ENCODE measurements around the gene HTT.
"Not testable (repeated sequence)": the region's sequence is repeated elsewhere in the genome, so short reads cannot be mapped to it uniquely, and the experiment has no call there.

The HTT gene

DNA sequence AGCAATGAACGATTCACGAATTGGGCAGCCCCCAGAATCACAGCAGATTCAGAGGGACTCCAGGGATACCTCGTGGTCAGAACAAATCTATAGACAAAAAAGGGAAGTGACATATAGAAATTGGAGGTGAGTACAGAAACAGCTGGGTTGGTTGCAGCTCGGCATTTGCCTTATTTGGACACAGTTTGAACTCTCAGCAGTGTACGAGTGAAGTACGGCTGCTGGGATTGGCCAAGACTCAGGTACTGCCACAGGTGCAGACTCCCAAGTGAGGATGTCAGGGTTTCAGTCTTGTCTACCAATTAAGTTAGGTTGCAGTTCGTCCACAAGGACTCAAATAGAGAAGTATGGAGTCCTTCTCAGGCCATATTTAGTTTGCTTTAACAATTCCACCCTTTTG lies 28.3 kb upstream of the HTT start:
- no peak for DNase-seq (ENCODE audit: low read depth in 2 of 2)

DNA sequence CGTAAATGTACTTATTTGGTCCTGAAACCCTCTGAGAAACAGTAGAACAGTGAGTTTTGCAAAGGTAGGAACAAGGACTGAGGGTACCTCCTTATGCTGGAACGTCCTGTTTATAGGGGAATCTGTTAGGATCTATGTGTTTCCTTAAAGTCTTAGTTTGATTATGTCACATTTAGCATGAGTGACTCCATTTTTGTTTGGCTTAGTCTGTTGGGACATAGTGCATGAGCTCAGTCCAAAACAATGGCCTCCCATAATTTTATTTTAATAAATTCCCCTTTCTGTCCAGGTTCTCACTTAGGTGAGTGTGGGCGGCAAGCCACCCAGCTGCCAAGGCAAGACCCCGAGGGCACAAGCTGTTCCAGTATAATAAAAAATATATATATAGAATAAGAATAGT lies 27.9 kb upstream of the HTT start:
- no peak for DNase-seq (ENCODE audit: low read depth in 2 of 2)

DNA sequence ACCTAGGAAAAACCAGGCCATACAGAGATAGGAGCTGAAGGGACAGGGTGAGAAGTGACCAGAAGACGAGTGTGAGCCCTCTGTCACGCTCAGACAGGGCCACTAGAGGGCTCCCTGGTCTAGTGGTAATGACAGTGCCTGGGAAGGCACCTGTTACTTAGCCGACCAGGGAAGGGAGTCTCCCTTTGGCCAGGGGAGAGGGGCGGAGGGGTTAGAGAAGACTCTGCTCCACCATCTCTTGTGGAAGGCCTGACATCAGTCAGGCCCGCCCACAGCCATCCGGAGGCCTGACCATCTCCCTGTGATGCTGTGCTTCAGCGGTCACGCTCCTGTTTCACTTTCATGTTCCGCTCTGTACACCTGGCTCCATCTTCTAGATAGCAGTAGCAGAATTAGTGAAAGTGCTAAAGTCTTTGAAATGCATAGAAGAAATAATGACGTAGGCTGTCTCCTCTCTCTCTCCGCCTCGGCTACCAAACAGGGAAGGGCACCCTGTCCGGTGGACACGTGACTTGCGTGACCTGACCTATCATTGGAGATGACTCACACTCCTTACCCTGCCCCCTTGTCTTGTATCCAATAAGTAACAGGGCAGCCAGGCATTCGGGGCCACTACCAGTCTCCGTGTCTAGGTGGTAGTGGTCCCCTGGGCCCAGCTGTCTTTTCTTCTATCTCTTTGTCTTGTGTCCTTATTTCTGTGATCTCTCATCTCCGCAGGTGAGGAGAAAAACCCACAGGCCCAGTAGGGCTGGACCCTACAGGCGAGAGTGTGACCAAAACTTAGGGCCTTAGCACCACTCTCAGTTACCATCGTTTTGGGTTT lies 26.8 kb upstream of the HTT start:
- no peak for DNase-seq (ENCODE audit: low read depth in 2 of 2)

- not testable (repeated sequence) for DNase-seq (ENCODE audit: low read depth in 2 of 2)
These were observed 23.2 kb upstream of the HTT start for GRCh38 chr4:3051141-3051897.

DNA sequence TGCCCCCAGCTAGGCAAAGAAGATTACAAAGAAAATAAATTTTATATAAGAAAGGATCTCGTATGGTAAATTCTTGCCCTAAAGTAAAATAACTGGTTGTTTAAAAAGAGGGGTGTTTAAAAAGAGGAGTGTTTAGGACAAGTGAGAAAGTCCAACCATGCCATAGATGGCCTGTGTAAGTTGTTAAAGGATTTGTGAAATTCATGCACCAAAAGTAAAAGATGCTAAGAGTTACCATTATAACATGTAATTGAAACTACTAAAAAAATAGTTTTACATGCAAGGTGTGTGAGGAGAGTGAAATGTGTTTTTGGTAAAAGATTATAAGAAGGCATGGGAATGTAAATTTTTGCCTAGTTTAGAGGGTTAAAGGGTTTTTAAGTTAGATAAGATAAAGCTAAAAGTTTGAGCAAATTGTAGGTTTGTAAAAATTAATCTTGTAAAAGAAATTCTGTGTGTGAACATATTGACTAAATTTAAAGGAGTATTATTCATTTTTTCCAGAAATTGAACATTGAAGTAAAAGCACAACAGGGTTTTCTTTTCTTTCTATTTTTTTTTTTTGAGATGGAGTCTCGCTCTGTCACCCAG lies 20.2 kb upstream of the HTT start:
- DNase-seq (ENCODE audit: low read depth in 2 of 2), result no peak

DNA sequence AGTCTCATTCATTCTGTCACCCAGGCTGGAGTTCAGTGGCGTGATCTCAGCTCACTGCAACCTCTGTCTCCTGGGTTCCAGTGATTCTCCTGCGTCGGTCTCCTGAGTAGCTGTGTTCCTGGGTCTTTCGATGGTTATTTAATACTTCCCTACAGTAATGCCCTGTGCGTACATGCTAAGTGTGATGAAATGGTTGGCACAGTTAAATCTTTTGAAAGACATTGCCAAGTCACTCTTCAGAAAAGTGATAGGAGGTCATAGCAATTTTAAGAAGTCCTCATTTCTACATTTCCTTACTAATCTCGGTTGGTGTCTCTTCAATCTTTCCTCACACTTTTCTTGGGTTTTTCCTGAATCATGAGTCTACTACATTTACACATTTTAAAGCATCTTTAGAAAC lies 14.5 kb upstream of the HTT start:
- no peak for DNase-seq (ENCODE audit: low read depth in 2 of 2)

DNA sequence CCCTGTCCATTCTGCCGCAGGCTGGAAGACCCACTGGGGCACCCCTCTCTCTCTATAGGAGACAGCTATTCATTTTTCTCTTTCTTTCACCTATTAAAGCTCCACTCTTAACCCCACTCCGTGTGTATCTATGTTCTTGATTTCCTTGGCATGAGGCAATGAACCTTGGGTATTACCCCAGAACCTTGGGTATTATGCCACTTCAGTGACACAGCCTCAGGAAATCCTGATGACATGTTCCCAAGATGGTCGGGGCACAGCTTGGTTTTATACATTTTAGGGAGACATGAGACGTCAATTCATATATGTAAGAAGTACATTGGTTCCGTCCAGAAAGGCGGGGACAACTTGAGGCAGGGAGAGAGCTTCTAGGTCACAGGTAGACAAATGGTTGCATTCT lies 13.5 kb upstream of the HTT start:
- no peak for DNase-seq (ENCODE audit: low read depth in 2 of 2)

DNA sequence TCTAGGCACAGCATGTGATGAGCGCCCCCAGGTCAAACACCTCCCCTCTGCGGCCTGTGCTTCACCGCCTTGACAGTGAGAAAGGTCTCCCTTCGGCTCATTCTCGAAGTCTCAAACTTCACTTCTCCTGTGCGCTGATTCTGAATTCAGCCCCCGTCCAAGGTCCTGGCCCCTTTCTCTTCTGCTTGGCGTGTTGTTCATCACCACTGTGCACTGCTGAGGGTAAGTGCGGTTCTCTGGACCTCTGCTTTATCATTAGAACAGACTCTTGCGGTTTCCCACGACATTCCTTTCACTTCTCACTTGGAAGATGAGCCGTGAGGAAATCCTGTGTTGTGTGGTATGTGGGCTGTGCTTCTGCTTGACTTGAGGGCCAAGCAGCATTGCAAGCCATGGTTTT lies 12.0 kb upstream of the HTT start:
- no peak for DNase-seq (ENCODE audit: low read depth in 2 of 2)

- DNase-seq (ENCODE audit: low read depth in 2 of 2), result no peak
These were observed 8.9 kb upstream of the HTT start for GRCh38 chr4:3065551-3065950.

DNA sequence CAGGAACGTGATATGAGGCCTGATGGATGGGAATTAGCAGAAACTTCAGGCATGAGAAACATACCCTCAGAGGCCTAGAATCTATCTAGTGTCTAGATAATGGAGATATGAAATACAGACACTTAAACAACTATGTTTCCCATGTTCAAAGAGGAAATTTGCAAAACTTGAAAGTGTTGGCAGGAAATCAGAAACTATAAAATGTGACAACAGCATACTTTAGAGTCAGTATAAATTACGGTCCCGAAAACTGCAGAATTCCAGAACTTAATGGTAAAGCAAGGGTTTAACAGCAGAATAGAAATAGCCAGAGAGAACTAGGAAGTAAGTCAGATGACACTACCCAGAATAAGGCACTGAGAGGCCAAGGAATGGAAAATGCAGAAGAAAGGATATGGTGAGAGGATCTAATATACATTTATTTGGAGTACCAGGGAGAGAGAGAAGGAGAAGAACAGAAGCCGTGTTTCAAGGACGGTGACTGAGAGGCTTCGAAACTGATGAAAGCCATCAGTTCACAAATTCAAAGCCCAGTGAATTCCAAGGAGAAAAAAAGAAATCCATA lies 7.6 kb upstream of the HTT start:
- DNase-seq (ENCODE audit: low read depth in 2 of 2), result no peak

DNA sequence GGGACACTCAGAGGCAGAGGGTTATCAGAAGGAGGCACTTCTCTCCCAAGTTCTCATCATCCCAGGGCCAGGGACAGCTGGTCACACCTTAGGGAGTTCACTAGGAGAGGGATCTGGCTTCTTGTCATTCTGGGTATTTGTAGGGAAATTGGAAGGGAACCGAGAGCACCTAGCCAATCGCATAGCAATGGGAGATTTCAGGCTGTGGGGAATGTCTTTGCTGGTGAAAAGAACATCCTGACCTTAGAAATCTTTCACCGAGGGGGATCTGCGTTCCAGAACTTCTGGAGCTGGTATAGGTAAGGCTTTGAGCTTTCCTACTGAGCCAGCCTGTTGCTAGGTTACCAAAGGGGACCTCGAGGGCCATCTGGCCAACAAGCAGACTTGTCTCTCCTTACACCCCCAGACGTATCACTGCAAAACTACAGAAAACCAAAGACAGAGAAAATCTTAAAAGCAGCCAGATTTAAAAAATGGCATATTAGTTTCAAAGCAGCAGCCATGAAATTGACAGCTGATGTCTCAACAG lies 6.9 kb upstream of the HTT start:
- no peak for DNase-seq (ENCODE audit: low read depth in 2 of 2)

- DNase-seq (ENCODE audit: low read depth in 2 of 2), result no peak
These were observed 4.8 kb upstream of the HTT start for GRCh38 chr4:3069661-3070199.

- DNase-seq (ENCODE audit: low read depth in 2 of 2), result no peak
These were observed 3.6 kb upstream of the HTT start for GRCh38 chr4:3070709-3071500.

GRCh38 chr4:3071811-3072210 lies 2.7 kb upstream of the HTT start:
- DNase-seq (ENCODE audit: low read depth in 2 of 2), result no peak

- DNase-seq (ENCODE audit: low read depth in 2 of 2), result no peak
These were observed 1.1 kb upstream of the HTT start for GRCh38 chr4:3073158-3074077.

DNA sequence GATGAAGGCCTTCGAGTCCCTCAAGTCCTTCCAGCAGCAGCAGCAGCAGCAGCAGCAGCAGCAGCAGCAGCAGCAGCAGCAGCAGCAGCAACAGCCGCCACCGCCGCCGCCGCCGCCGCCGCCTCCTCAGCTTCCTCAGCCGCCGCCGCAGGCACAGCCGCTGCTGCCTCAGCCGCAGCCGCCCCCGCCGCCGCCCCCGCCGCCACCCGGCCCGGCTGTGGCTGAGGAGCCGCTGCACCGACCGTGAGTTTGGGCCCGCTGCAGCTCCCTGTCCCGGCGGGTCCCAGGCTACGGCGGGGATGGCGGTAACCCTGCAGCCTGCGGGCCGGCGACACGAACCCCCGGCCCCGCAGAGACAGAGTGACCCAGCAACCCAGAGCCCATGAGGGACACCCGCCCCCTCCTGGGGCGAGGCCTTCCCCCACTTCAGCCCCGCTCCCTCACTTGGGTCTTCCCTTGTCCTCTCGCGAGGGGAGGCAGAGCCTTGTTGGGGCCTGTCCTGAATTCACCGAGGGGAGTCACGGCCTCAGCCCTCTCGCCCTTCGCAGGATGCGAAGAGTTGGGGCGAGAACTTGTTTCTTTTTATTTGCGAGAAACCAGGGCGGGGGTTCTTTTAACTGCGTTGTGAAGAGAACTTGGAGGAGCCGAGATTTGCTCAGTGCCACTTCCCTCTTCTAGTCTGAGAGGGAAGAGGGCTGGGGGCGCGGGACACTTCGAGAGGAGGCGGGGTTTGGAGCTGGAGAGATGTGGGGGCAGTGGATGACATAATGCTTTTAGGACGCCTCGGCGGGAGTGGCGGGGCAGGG lies 568 bp downstream of the HTT start:
- DNase-seq (ENCODE audit: low read depth in 2 of 2), result no peak

GRCh38 chr4:3075652-3075981 lies 1.1 kb downstream of the HTT start:
- DNase-seq (ENCODE audit: low read depth in 2 of 2), result no peak

DNA sequence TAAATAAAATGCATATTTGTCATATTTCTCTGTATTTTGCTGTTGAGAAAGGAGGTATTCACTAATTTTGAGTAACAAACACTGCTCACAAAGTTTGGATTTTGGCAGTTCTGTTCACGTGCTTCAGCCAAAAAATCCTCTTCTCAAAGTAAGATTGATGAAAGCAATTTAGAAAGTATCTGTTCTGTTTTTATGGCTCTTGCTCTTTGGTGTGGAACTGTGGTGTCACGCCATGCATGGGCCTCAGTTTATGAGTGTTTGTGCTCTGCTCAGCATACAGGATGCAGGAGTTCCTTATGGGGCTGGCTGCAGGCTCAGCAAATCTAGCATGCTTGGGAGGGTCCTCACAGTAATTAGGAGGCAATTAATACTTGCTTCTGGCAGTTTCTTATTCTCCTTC lies 3.3 kb downstream of the HTT start:
- no peak for DNase-seq (ENCODE audit: low read depth in 2 of 2)

GRCh38 chr4:3079694-3080123 lies 5.2 kb downstream of the HTT start:
- DNase-seq (ENCODE audit: low read depth in 2 of 2), result no peak

Measured in fibroblast of skin of left biceps (primary cell).